Ishikawa (cell line): ENCODE measurements around the gene MAMLD1.

ENCODE experiments used
- CREB1 ChIP-seq: IDR thresholded peaks from 2 replicates; pipeline ENCODE4 v1.6.1; 2012; ENCODE audit warnings: low read depth
- EP300 ChIP-seq: IDR thresholded peaks from 2 replicates; pipeline ENCODE4 v1.6.1; 2012; ENCODE audit warnings: borderline replicate concordance
- MAX ChIP-seq: IDR thresholded peaks from 2 replicates; pipeline ENCODE4 v1.6.1; 2012
- RAD21 ChIP-seq: IDR thresholded peaks from 2 replicates; pipeline ENCODE4 v1.6.1; 2012; ENCODE audit warnings: low read depth
- REST ChIP-seq: IDR thresholded peaks from 2 replicates; pipeline ENCODE4 v1.6.1; 2012; ENCODE audit warnings: low read depth, mild to moderate bottlenecking
- TAF1 ChIP-seq: IDR thresholded peaks from 2 replicates; pipeline ENCODE4 v1.6.1; 2012; ENCODE audit warnings: low read depth, mild to moderate bottlenecking
- TCF12 ChIP-seq: IDR thresholded peaks from 2 replicates; pipeline ENCODE4 v1.6.1; 2012; ENCODE audit warnings: low read depth
- ZBTB7A ChIP-seq: IDR thresholded peaks from 2 replicates; pipeline ENCODE4 v1.6.1; 2012; ENCODE audit warnings: low read depth

DNA sequence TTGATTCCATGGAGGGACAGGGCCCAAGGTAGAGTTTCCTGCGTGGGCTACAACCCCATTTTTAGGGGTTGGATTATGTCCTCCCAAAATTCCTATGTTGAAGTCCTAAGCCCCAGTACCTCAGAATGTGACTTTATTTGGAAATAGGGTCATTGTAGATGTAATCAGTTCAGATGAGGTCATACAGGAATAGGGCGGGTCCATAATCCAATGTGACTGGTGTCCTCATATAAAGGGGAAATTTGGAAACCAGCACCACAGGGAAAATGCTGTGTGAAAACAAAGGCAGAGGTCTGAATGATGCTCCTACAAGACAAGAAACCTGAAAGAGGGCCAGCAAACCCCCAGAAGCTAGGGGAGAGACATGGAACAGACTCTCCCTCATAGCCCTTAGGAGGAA lies 31.1 kb upstream of the MAMLD1 start:
- no peak for TF ChIP-seq MAX
- TF ChIP-seq RAD21, result no peak
- no peak for TF ChIP-seq REST
- TF ChIP-seq ZBTB7A, result no peak
- TF ChIP-seq TCF12, result no peak
- no peak for TF ChIP-seq TAF1
- no peak for TF ChIP-seq CREB1
- no peak for TF ChIP-seq EP300
